Neural progenitor cell (in vitro differentiated cells): ENCODE results near the gene CRIP1. TPM values are rescaled to one million over a fixed set of nuclear protein-coding genes. Genes with fewer than 3 reads are reported as not detected.

Experiments used
- DNase-seq: peaks from one replicate; pipeline ENCODE4 v3.0.0-alpha.2; 2016; ENCODE audit warnings: low spot score
- H2AFZ ChIP-seq: fragments of 200-600 bp; sonication (generic); replicated peaks from 2 replicates; pipeline ENCODE4 v1.6.1; 2016; ENCODE audit warnings: antibody characterized with exemption
- H3F3A ChIP-seq: fragments of 200-600 bp; sonication (generic); 2 replicates; pipeline ENCODE4 v1.6.1; 2016; ENCODE audit warnings: antibody characterized with exemption, low read depth
- H3K27ac ChIP-seq: fragments of 200-600 bp; sonication (generic); 2 replicates; pipeline ENCODE4 v1.5.1; 2016; ENCODE audit warnings: mild to moderate bottlenecking
- H3K27me3 ChIP-seq: fragments of 200-600 bp; sonication (generic); 2 replicates; pipeline ENCODE4 v1.6.1; 2016; ENCODE audit warnings: mild to moderate bottlenecking, moderate library complexity
- H3K36me3 ChIP-seq: fragments of 200-600 bp; sonication (generic); 2 replicates; pipeline ENCODE4 v1.5.1; 2016
- H3K4me1 ChIP-seq: fragments of 200-600 bp; sonication (generic); 2 replicates; pipeline ENCODE4 v1.6.1; 2016; ENCODE audit warnings: mixed run types
- H3K4me2 ChIP-seq: fragments of 200-600 bp; sonication (generic); 2 replicates; pipeline ENCODE4 v1.6.1; 2016
- H3K4me3 ChIP-seq: fragments of 200-600 bp; sonication (generic); 2 replicates; pipeline ENCODE4 v1.5.1; 2016
- H3K79me2 ChIP-seq: fragments of 200-600 bp; sonication (generic); 2 replicates; pipeline ENCODE4 v1.6.1; 2016; ENCODE audit warnings: low read depth
- H3K9ac ChIP-seq: fragments of 200-600 bp; sonication (generic); 2 replicates; pipeline ENCODE4 v1.6.1; 2016
- H3K9me3 ChIP-seq: fragments of 200-600 bp; sonication (generic); 2 replicates; pipeline ENCODE4 v1.5.1; 2016; ENCODE audit warnings: low read depth
- H4K20me1 ChIP-seq: fragments of 200-600 bp; sonication (generic); 2 replicates; pipeline ENCODE4 v1.6.1; 2016; ENCODE audit warnings: low read depth
- H3K27ac Mint-ChIP-seq: 3 replicates; pipeline ENCODE4 v1.8.0; 2021; ENCODE audit warnings: mixed read lengths
- H3K27me3 Mint-ChIP-seq: 2 replicates; pipeline ENCODE4 v1.8.0; 2022; ENCODE audit warnings: low read depth, mild to moderate bottlenecking, inconsistent platforms, moderate library complexity, mixed read lengths; ENCODE audit not compliant: insufficient read depth
- H3K36me3 Mint-ChIP-seq: 3 replicates; pipeline ENCODE4 v1.8.0; 2021; ENCODE audit warnings: mixed read lengths
- H3K4me1 Mint-ChIP-seq: 3 replicates; pipeline ENCODE4 v1.8.0; 2021; ENCODE audit warnings: mixed read lengths
- H3K4me3 Mint-ChIP-seq: 3 replicates; pipeline ENCODE4 v1.8.0; 2021; ENCODE audit warnings: mild to moderate bottlenecking, moderate library complexity, mixed read lengths
- H3K9me3 Mint-ChIP-seq: 3 replicates; pipeline ENCODE4 v1.8.0; 2020; ENCODE audit warnings: mixed read lengths
- CTCF ChIP-seq: fragments of 200-600 bp; sonication (generic); IDR thresholded peaks from 2 replicates; pipeline ENCODE4 v1.5.1; 2017; ENCODE audit warnings: antibody characterized with exemption, mild to moderate bottlenecking
- EZH2 ChIP-seq: fragments of 200-600 bp; sonication (generic); IDR thresholded peaks from 2 replicates; pipeline ENCODE4 v1.6.1; 2017; ENCODE audit warnings: antibody characterized with exemption, mild to moderate bottlenecking, moderate library complexity
- EZH2phosphoT487 ChIP-seq: fragments of 200-600 bp; sonication (generic); IDR thresholded peaks from 2 replicates; pipeline ENCODE4 v1.6.1; 2017; ENCODE audit warnings: antibody characterized with exemption
- total RNA-seq: library from RNA; depleted of rRNA; stranded (reverse); fragments of >200 nt; gene quantifications from 2 replicates; pipeline ENCODE4 v1.2.3, GENCODE V29; 2015; ENCODE audit warnings: low replicate concordance

The CRIP1 gene
- total RNA-seq, 1 donor from 2014 or later = not detected

GRCh38 chr14:105444859-105445258, 41.8 kb upstream of the CRIP1 start:
- no peak overlapping the region for H3K9ac ChIP-seq
- H3K4me2 ChIP-seq = no peak overlapping the region
- Mint-ChIP-seq H3K27ac (no peak overlapping the region), H3K4me3 (no peak overlapping the region), H3K4me1 (no peaks in the 10 kb centered on the region), H3K9me3 (no peaks in the 10 kb centered on the region), H3K36me3 (peaks cover 6% of the 10 kb centered on the region), H3K27me3 (no peaks in the 10 kb centered on the region)
- no peaks in the 10 kb centered on the region for H3K27me3 ChIP-seq
- peaks cover 18% of the 10 kb centered on the region for H3K79me2 ChIP-seq
- no peak overlapping the region for H2AFZ ChIP-seq
- no peaks in the 10 kb centered on the region for H3F3A ChIP-seq
- H3K4me1 ChIP-seq = no peaks in the 10 kb centered on the region
- TF ChIP-seq EZH2phosphoT487 (no peak), EZH2 (no peak), CTCF (no peak)
- peaks cover 66% of the 10 kb centered on the region for H4K20me1 ChIP-seq
- DNase-seq = no peak
- no peak overlapping the region for H3K4me3 ChIP-seq
- no peaks in the 10 kb centered on the region for H3K9me3 ChIP-seq
- H3K27ac ChIP-seq = no peak overlapping the region
- H3K36me3 ChIP-seq = no peaks in the 10 kb centered on the region

GRCh38 chr14:105445290-105445689, 41.4 kb upstream of the CRIP1 start:
- H3K4me3 ChIP-seq = no peak overlapping the region
- H3K9me3 ChIP-seq = no peaks in the 10 kb centered on the region
- H3K27me3 Mint-ChIP-seq = no peaks in the 10 kb centered on the region
- no peak overlapping the region for H3K9ac ChIP-seq
- no peaks in the 10 kb centered on the region for H3K4me1 Mint-ChIP-seq
- H3F3A ChIP-seq = no peaks in the 10 kb centered on the region
- H3K36me3 Mint-ChIP-seq = peaks cover 6% of the 10 kb centered on the region
- H3K79me2 ChIP-seq = peaks cover 16% of the 10 kb centered on the region
- no peak overlapping the region for H3K4me3 Mint-ChIP-seq
- H3K9me3 Mint-ChIP-seq = no peaks in the 10 kb centered on the region
- no peak overlapping the region for H3K4me2 ChIP-seq
- H3K27ac Mint-ChIP-seq = peak overlapping the region; percentile 37
- TF ChIP-seq EZH2phosphoT487 (no peak), CTCF (no peak), EZH2 (no peak)
- peaks cover 62% of the 10 kb centered on the region for H4K20me1 ChIP-seq
- H3K36me3 ChIP-seq = no peaks in the 10 kb centered on the region
- no peaks in the 10 kb centered on the region for H3K4me1 ChIP-seq
- H3K27ac ChIP-seq = no peak overlapping the region
- H2AFZ ChIP-seq = no peak overlapping the region
- no peak for DNase-seq
- no peaks in the 10 kb centered on the region for H3K27me3 ChIP-seq

GRCh38 chr14:105445901-105446845, 40.5 kb upstream of the CRIP1 start:
- no peak for DNase-seq
- H3K4me2 ChIP-seq = no peak overlapping the region
- no peak overlapping the region for H3K9ac ChIP-seq
- H3K79me2 ChIP-seq = peaks cover 16% of the 10 kb centered on the region
- no peaks in the 10 kb centered on the region for H3K9me3 Mint-ChIP-seq
- no peaks in the 10 kb centered on the region for H3K27me3 Mint-ChIP-seq
- no peak overlapping the region for H3K4me3 ChIP-seq
- H3K36me3 Mint-ChIP-seq = peaks cover 6% of the 10 kb centered on the region
- peak overlapping the region; percentile 37 for H3K27ac Mint-ChIP-seq
- no peaks in the 10 kb centered on the region for H3K4me1 ChIP-seq
- no peaks in the 10 kb centered on the region for H3F3A ChIP-seq
- no peaks in the 10 kb centered on the region for H3K36me3 ChIP-seq
- H3K4me1 Mint-ChIP-seq = no peaks in the 10 kb centered on the region
- no peak overlapping the region for H3K4me3 Mint-ChIP-seq
- peaks cover 53% of the 10 kb centered on the region for H4K20me1 ChIP-seq
- H3K27me3 ChIP-seq = no peaks in the 10 kb centered on the region
- H3K9me3 ChIP-seq = no peaks in the 10 kb centered on the region
- no peak overlapping the region for H2AFZ ChIP-seq
- no peak overlapping the region for H3K27ac ChIP-seq
- TF ChIP-seq EZH2 (no peak), EZH2phosphoT487 (no peak), CTCF (no peak)
